Suppressor macrophage (primary cell): ENCODE results near the gene NKX2-4.

ENCODE experiments used
- DNase-seq, 4 experiments: peaks; one replicate each; pipeline ENCODE4 v3.0.0-alpha.2; 2020 to 2022

Gene NKX2-4

GRCh38 chr20:21358737-21359136 lies 38.6 kb downstream of the NKX2-4 start:
- DNase-seq, result no peak

GRCh38 chr20:21357844-21358243 lies 39.5 kb downstream of the NKX2-4 start:
- peak; percentile 3 to 67 (median 34) for DNase-seq

GRCh38 chr20:21356386-21356785 lies 40.9 kb downstream of the NKX2-4 start:
- DNase-seq, result no peak

GRCh38 chr20:21355981-21356380 lies 41.3 kb downstream of the NKX2-4 start:
- DNase-seq, result no peak

- peak in 2 of 4 experiments; percentile 6 to 29 for DNase-seq
These were observed 44.1 kb downstream of the NKX2-4 start for GRCh38 chr20:21353236-21353635.

GRCh38 chr20:21352703-21353102 lies 44.6 kb downstream of the NKX2-4 start:
- no peak for DNase-seq
